Stimulated activated memory B cell treated with anti-CD40 and anti-IgM and Interleukin-4, amounts not matched to agents 10 μg/mL and 1 μg/mL and 100 μg/mL, for 72 hours (primary cell): ENCODE results near the gene POLR2J3.
"Not testable (repeated sequence)": the region's sequence is repeated elsewhere in the genome, so short reads cannot be mapped to it uniquely, and the experiment has no call there.

ENCODE experiments used
- ATAC-seq: fragments of 150-1000 bp; cut with Tn5 transposase; 2 replicates; pipeline ENCODE4 v1.10.0; 2021
- H3K27ac Mint-ChIP-seq: one replicate; pipeline ENCODE4 v1.8.0; 2022; ENCODE audit warnings: mild to moderate bottlenecking, mixed read lengths
- H3K27me3 Mint-ChIP-seq: one replicate; pipeline ENCODE4 v1.8.0; 2022; ENCODE audit warnings: mixed read lengths
- H3K36me3 Mint-ChIP-seq: one replicate; pipeline ENCODE4 v1.8.0; 2022; ENCODE audit warnings: mixed read lengths
- H3K4me1 Mint-ChIP-seq: one replicate; pipeline ENCODE4 v1.8.0; 2022; ENCODE audit warnings: mixed read lengths
- H3K4me3 Mint-ChIP-seq: one replicate; pipeline ENCODE4 v1.8.0; 2022; ENCODE audit warnings: mild to moderate bottlenecking, moderate library complexity, mixed read lengths
- H3K9me3 Mint-ChIP-seq: one replicate; pipeline ENCODE4 v1.8.0; 2022; ENCODE audit warnings: mixed read lengths

POLR2J3 gene

DNA sequence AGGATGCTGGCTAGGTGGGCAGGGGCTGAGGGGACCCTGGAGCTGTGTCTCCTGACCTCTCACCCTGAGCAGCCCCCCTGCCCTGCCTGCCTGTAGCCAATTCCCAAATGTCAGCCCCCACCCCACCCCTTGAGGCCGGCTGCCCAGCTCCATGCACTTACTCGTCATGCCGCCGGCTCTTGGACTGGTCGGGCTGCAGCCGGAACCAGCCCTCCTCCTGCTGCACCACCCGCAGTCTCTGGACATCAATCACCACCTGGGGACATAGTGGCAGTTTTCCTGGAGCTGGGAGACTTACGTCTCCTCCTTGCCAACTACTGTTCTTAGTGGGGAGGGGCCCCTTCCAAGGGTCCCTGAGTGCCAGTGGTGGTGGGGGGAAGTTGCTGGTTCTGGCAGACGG lies 27.3 kb upstream of the POLR2J3 start:
- not testable (repeated sequence) for ATAC-seq, H3K27ac Mint-ChIP-seq, H3K36me3 Mint-ChIP-seq, H3K27me3 Mint-ChIP-seq, H3K4me1 Mint-ChIP-seq, H3K4me3 Mint-ChIP-seq, H3K9me3 Mint-ChIP-seq

DNA sequence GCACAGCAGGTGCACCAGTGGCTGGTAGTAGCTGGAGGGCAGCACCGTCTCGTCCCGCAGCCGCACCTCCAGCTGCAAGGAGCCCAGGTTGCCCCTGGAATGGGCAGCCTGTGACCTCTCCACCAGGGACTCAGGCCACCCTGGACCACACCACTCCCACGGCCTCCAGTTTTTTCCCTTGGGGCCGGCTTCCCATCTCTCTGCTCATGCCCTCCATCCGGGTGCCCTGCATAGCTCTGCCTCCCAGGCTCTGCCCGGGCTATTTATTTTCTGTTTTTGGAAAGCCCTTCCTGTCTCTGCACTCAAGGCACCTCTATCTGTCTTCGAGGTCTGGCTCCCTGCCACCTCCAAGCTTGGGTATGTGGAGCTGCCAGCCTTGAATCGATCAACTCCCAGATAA lies 23.7 kb upstream of the POLR2J3 start:
- not testable (repeated sequence) for H3K27me3 Mint-ChIP-seq, ATAC-seq, H3K4me3 Mint-ChIP-seq, H3K36me3 Mint-ChIP-seq, H3K4me1 Mint-ChIP-seq, H3K27ac Mint-ChIP-seq, H3K9me3 Mint-ChIP-seq

DNA sequence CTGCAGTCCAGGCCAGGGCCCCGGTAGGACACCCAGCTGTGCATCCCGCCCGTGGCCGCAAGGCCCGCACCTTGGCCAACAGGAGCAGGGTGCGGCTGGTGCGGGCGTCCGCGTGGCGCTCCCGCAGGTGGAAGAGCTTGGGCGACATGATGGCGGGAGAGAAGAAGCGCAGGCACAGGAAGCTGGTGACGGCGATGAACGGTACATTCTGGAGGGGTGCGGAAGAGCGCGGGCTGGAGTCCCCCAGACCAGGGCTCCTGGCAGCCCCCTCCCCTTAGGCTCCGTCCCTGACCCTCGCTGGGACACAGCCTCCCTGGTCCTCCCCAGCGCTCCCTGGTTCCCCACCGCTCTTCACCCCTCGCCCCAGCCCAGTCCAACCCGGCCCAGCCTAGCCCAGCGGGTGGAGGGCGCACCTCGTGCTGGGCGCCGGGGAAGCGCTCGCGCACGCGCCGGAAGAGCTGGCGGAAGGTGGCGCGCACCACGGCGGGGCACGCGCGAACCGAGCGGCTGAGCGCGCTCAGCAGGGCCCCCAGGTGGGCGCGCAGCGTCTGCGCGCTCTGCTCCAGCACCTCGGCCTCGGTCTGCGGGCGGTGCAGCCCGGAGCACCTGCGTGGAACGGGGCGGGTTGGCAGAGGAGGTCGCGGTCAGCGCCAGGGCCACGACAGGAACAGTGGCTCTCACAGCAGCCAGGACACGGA lies 21.4 kb upstream of the POLR2J3 start:
- H3K4me1 Mint-ChIP-seq, H3K27me3 Mint-ChIP-seq, H3K9me3 Mint-ChIP-seq, H3K4me3 Mint-ChIP-seq, H3K36me3 Mint-ChIP-seq, H3K27ac Mint-ChIP-seq: not testable (repeated sequence)
- ATAC-seq: peak; percentile 79

DNA sequence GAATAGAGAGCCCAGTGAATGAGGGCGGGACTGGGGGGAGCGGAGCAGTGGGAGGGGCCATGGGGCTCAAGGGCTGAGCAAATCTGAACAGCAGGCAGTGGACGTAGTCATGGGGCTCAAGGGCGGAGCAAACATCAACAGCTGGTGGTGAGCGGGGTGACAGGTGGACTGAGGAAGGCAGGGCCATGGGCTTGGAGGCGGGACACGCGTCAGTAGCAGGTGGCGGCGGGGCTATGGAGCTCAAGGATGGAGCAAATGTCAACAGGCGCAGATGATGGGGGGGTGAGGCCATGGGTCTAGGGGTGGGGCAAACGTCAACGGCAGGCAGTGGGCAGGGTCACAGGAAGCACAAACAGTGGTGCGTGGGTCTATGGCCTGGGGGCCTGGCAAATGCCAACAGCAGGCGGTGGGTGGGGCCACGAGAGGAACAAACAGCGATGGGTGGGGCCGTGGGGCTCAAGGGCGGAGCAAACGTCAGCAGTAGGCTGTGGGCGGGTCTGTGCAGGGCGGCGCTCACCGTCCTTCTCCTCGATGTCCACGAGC lies 20.2 kb upstream of the POLR2J3 start:
- H3K4me1 Mint-ChIP-seq, H3K4me3 Mint-ChIP-seq, H3K9me3 Mint-ChIP-seq, H3K27ac Mint-ChIP-seq, H3K36me3 Mint-ChIP-seq, H3K27me3 Mint-ChIP-seq: not testable (repeated sequence)
- ATAC-seq: peak; percentile 83

DNA sequence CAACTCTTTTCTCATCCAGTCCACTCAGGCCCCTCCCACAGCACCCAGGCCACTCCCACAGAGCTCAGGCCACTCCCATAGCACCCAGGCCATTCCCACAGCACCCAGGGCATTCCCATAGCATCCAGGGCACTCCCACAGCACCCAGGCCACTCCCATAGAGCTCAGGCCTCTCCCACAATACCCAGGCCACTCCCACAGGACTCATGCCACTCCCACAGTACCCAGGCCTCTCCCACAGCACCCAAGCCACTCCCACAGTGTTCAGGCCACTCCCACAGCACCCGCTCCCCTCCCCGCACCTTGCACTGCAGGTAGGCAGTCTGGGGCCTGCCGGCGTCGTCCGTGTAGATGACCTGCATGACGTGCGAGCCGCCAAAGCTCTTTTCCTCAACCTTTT lies 17.5 kb upstream of the POLR2J3 start:
- ATAC-seq: peak; percentile 54
- not testable (repeated sequence) for H3K9me3 Mint-ChIP-seq, H3K36me3 Mint-ChIP-seq, H3K27ac Mint-ChIP-seq, H3K4me1 Mint-ChIP-seq, H3K4me3 Mint-ChIP-seq, H3K27me3 Mint-ChIP-seq

DNA sequence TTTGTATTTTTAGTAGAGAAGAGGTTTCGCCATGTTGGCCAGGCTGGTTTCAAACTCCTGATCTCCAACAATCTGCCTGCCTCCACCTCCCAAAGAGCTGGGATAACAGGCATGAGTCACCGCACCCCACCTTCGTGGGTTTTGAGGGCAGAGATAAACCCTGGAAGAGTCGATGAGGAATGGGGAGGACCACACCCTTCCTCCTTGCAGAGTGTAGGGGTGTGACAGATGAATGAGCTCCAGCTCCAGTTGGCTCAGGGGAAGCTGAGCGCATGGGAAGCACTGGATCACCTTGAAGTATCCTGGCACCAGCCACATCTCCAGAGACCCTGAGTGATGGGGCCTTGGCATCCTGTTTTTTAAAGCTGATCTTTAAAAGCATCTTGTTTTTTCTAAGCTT lies 11.1 kb upstream of the POLR2J3 start:
- not testable (repeated sequence) for ATAC-seq, H3K27ac Mint-ChIP-seq, H3K4me3 Mint-ChIP-seq, H3K36me3 Mint-ChIP-seq, H3K4me1 Mint-ChIP-seq, H3K27me3 Mint-ChIP-seq, H3K9me3 Mint-ChIP-seq

DNA sequence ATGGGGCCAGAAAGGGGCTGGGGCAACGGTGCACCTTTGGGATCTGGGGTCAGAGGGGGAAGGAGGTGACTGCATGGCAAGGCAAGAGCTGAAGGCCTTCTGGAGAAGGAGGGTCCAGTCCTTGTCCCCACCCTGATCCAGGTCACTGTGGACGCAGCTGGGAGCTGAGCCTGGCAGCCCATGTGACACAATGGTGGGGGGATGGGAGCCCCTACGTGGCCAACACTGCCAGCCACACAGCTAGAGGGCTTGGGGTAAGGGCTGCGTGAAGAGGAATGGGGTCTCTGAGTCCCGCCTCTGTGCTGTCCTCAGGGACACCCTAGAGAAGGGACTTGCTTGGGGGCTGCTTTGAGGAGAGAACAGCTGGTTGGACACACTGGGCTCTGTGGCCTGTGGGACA lies 9.3 kb upstream of the POLR2J3 start:
- not testable (repeated sequence) for H3K4me3 Mint-ChIP-seq, H3K9me3 Mint-ChIP-seq, H3K4me1 Mint-ChIP-seq, ATAC-seq, H3K27me3 Mint-ChIP-seq, H3K36me3 Mint-ChIP-seq, H3K27ac Mint-ChIP-seq

DNA sequence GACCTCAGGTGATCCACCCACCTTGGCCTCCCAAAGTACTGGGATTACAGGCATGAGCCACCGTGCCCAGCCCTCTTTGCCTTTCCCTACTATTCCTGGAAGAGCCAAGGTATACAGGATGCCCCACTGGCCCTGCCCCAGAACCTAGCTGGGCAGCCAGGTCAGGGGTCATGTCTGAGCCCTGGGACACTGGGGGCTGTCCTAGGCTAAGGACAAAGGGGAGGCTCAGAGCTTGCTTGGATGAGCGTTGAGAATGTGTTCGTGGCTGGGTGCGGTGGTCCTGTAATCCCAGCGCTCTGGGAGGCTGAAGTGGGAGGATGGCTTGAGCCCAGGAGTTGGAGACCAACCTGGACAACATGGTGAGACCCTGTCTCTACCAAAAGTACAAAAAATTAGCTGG lies 6.1 kb upstream of the POLR2J3 start:
- H3K27ac Mint-ChIP-seq, H3K4me3 Mint-ChIP-seq, H3K27me3 Mint-ChIP-seq, H3K36me3 Mint-ChIP-seq, H3K4me1 Mint-ChIP-seq, H3K9me3 Mint-ChIP-seq: not testable (repeated sequence)
- ATAC-seq: peak; percentile 39

DNA sequence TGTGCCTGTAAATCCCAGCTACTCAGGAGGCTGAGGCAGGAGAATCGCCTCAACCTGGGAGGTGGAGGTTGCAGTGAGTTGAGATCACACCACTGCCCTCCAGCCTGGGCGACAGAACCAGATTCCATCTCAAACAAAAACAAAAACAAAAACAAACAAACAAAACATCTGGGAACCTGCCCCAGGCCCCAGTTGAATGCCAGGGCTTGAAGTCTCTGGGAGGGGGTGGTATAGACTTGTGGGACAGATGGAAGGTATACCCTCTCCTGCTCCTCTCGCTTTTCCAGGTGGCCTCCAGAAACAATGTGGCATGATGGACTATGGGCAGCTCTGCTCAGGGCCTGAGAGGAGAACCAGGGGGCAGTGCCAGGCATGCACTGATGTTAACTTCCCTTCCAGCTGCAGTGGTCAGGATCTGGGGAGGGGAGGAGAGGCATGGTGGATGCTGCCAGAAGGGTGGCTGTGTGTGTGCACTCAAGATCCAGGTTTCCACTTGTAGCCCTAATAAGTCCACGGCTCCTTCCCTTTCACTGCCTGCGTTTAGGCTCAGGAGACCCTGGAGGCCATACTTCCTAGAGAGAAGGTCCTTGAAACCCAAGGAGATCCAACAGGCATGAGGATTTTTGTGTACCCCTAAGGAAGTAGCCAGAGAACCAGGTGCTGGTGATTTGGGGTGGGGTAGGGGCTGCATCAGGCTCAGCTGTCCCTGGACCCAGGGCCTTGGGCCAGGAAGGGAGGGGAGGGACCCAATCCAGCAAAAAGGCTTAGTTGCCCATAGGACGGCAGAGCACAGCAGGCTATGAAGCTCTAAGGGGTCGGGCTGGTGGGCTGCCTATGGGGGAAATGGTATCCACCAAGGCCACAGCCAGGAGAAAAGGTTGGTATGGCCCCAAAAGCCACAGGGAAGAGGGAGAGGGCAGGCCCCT lies 5.2 kb upstream of the POLR2J3 start:
- H3K27me3 Mint-ChIP-seq, H3K27ac Mint-ChIP-seq, H3K9me3 Mint-ChIP-seq, H3K4me1 Mint-ChIP-seq, ATAC-seq, H3K36me3 Mint-ChIP-seq, H3K4me3 Mint-ChIP-seq: not testable (repeated sequence)

DNA sequence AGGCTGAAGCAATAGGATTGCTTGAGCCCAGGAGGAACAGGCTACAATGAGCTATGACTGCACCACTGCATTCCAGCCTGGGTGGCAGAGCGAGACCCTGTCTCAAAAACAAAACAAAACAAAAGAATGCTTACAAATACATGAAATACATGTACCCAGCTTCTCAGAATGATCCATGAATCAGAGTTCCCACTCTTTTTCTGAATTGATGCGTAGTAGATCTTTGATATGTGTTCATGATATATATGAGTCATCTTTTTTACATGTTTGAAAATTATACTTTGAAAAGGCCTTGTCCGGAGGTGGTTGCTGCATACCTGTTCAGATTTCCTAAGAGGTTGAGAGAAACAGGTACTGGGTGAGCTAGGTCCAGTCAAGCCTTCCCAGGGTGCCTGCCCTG lies 4.0 kb upstream of the POLR2J3 start:
- not testable (repeated sequence) for H3K36me3 Mint-ChIP-seq, H3K4me1 Mint-ChIP-seq, H3K27ac Mint-ChIP-seq, H3K4me3 Mint-ChIP-seq, ATAC-seq, H3K9me3 Mint-ChIP-seq, H3K27me3 Mint-ChIP-seq

DNA sequence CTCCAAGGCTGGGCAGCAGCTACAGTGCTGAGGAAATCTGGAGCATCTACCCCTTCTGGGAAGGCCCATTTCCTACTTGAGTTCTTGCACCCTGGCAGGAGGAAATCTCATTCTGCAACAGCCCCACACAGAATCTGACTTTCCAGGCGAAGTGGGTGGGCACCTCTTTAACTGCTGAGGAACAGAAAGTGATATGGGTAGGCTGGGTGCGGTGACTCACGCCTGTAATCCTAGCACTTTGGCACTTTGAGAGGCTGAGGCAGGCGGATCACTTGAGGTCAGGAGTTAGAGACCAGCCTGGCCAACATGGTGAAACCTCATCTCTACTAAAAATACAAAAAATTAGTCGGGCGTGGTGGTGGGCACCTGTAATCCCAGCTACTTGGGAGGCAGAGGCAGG lies 2.2 kb upstream of the POLR2J3 start:
- not testable (repeated sequence) for H3K4me3 Mint-ChIP-seq, H3K36me3 Mint-ChIP-seq, H3K9me3 Mint-ChIP-seq, H3K27me3 Mint-ChIP-seq, ATAC-seq, H3K4me1 Mint-ChIP-seq, H3K27ac Mint-ChIP-seq

DNA sequence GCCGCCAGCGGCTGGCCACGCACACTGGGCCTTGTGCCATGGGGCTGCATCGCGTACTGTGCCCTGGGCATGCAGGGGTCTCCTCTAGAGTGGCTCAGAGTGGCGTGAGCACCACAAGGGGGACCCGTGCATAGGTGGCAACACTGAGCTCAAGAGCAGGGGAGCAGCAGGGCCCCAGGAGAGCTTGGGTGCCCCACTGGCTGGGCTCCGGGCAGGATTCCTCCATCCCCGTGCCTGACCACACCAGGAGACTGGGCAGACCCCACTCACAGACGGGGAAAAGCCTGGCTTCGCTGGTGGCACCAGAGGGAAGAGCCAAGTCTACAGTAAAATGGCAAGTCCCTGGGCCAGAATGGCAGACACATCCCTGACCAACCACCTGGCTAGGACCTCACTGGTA lies 3.8 kb downstream of the POLR2J3 start:
- not testable (repeated sequence) for ATAC-seq, H3K36me3 Mint-ChIP-seq, H3K4me1 Mint-ChIP-seq, H3K9me3 Mint-ChIP-seq, H3K27me3 Mint-ChIP-seq, H3K4me3 Mint-ChIP-seq, H3K27ac Mint-ChIP-seq

DNA sequence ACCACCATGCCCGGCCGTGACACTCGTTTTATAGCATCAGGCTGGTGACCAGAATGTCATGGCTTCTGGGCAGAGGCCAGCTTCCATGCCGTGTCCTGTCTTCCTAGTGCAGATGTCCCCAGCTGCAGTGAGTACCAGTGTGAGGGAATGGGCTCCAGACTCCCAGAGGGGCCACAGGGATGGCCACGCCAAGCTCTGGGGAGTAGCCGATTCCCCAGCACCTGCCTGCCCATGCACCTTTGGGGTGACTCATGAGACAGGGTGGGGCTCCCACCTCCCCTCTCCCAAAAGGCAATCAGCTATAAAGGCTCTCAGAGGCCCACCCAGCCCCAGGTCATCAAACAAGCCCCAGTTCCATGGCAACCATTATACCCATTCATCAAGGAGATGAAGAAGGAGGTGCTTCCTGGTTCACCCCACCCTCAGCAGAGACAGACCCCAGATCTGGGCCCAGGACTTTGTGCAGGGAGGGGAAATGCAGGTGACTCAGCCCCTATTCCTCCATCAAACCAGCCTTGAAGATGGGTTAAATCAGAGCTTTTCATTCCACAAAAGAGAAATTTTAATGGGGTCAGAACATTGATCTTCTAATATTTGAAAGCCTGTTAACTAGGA lies 21.5 kb downstream of the POLR2J3 start, which contains the start of gene SPDYE2:
Gene SPDYE2 (plus strand): TSS at position 419 of the 615 bp plus-strand sequence. CDS start 2,030 bp downstream, outside the sequence.
- H3K4me1 Mint-ChIP-seq, H3K27me3 Mint-ChIP-seq, H3K36me3 Mint-ChIP-seq, H3K4me3 Mint-ChIP-seq, ATAC-seq, H3K9me3 Mint-ChIP-seq, H3K27ac Mint-ChIP-seq: not testable (repeated sequence)

DNA sequence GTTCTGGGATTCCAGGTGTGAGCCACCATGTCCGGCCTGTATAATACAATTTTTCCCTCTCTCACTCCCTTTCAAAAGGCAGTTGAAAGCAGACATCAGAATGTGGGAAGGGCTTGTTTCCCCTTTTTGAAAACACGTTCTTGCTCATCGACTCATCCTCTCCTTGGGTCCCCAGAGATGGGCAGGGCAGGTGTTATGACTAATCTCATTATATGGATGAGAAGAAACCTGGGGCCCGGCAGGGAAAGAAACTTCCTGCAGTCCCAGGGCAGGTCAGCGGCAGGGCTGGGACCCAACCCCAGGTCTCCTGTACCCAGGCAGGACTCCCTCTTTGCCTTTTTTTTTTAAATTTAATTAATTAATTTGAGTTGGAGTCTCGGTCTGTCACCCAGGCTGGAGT lies 26.0 kb downstream of the POLR2J3 start:
- H3K27ac Mint-ChIP-seq, H3K27me3 Mint-ChIP-seq, H3K36me3 Mint-ChIP-seq, H3K4me3 Mint-ChIP-seq, H3K9me3 Mint-ChIP-seq, H3K4me1 Mint-ChIP-seq: not testable (repeated sequence)
- ATAC-seq: peak; percentile 90

DNA sequence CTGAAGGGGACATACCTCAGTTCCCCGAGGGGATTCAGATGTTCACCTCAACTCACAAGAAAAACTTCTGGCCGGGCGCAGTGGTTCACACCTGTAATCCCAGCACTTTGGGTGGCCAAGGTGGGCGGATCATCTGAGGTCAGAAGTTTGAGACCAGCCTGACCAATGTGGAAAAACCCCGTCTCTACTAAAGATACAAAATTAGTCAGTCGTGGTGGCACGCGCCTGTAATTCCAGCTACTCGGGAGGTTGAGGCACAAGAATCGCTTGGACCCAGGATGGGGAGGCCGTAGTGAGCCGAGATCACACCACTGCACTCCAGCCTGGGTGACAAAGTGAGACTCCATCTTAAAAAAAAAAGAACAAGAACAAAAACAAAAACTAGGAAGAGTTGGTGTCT lies 27.1 kb downstream of the POLR2J3 start:
- not testable (repeated sequence) for H3K27me3 Mint-ChIP-seq, H3K4me1 Mint-ChIP-seq, ATAC-seq, H3K27ac Mint-ChIP-seq, H3K36me3 Mint-ChIP-seq, H3K4me3 Mint-ChIP-seq, H3K9me3 Mint-ChIP-seq

DNA sequence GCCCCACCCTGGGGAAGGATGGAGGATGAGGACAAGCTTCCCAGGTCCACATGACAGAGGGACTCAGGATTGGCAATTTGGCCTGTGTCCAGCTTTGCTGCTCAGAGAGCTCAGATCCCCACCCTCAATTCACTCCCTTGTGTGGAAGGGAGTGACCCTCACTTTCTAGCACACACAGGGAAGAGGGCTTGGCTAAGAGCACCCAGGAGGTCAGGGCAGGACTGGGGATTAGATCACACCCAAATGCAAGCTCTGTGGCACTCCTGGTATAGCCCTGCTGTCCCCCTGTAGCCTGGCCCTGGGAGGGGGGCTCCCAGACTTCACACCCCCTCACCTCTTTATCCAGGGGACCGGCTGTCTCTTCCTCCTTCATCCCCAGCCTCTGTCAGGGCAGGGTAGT lies 28.0 kb downstream of the POLR2J3 start:
- H3K36me3 Mint-ChIP-seq, H3K27me3 Mint-ChIP-seq: not testable (repeated sequence)

More for the DNA sequence above, 28.0 kb downstream of the POLR2J3 start:
- not testable (repeated sequence) for H3K4me1 Mint-ChIP-seq, H3K4me3 Mint-ChIP-seq, H3K27ac Mint-ChIP-seq, ATAC-seq, H3K9me3 Mint-ChIP-seq
